Measurements from ENCODE around the gene ULK2. TPM values are rescaled to one million over a fixed set of nuclear protein-coding genes. Genes with fewer than 3 reads are reported as not detected.
"Not testable (repeated sequence)": the region's sequence is repeated elsewhere in the genome, so short reads cannot be mapped to it uniquely, and the experiment has no call there.

Gene ULK2
- total RNA-seq, 1 donor from 2014 or later: 17.7 TPM

- ATAC-seq: no peak
- intact Hi-C loops (cut with micrococcal nuclease): no loop called here
- DNase-seq: no peak
These were observed 95.6 kb downstream of the ULK2 start for GRCh38 chr17:19771971-19772630.

DNA sequence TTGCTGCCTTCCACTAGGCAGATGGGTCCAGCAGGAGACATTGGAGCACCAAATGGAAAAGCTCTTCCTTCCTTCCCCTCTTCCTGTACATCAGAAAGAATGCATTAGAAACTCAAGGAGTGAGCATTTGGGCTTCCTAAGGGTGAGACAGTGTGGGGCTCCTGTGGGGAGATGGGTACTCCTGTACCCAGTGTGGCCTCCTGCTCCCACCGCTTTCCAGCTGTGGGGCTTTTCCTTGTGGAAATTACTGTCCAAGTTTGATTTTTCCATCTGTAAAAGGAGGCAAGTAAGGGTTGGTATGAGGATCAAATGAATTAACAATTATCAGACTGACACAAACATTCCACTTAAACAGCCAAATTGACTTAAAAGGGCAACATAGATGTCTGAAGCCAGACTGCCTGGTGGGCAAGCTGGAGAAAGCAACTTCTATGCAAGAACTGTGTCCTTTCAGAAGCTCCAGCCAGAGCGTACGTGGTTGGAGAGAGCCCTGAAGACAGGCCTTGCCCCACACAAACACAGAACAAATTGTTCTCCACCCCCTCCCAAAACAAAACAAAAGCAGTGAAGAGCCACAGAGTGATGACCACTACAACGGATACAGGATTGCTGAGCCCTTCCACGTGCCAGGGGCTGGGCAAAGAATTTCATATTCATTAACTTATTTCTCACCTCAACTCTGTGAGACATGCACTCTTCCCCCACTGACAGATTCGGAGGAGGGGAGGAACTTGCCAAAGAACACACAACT, 96.6 kb downstream of the ULK2 start:
- ATAC-seq (no peak), DNase-seq (no peak)
- intact Hi-C loops (cut with micrococcal nuclease): no loop called here

DNA sequence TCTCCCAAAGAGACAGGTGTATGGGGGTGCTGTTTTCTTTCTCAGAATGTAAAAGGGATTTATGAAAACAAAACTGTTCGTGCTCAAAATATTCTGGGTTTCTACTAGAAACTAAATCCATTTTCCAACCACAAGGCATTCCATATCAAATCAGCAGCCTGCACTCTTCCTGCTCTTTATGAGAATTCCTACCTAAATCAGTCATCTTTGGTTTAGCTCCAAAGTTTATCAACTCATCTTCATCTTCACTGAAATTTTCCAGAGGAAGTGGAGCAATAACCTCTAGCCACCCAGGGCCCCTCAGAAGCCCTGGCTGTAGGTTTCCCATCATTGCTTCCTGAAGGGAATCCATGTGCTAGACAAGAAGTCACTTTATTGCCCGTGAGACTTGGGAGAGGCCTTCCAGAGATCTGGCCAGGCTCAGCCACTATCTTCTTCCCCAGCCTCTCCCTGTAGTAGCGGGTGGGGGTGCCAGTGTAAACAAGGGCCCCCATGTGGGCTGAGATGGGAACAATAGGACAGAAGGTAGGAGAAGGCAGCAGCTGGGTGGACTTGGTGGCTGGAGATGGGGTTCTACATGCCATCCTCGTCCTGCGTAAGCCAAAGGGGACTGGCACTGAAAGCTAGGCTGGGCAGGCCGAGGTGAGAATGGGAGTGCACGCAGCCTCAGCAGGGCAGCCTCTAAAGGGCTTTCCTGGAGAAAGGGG, 97.6 kb downstream of the ULK2 start:
- ATAC-seq: no peak
- intact Hi-C loops (cut with micrococcal nuclease): no loop called here
- no peak for DNase-seq

GRCh38 chr17:19768046-19768782, 99.5 kb downstream of the ULK2 start:
- ATAC-seq: no peak
- intact Hi-C loops (cut with micrococcal nuclease): no loop called here
- no peak for DNase-seq

GRCh38 chr17:19766421-19767270, 101.1 kb downstream of the ULK2 start:
- peak; percentile 92 for ATAC-seq
- intact Hi-C loops (cut with micrococcal nuclease): no loop called here
- DNase-seq: peak; percentile 90

DNA sequence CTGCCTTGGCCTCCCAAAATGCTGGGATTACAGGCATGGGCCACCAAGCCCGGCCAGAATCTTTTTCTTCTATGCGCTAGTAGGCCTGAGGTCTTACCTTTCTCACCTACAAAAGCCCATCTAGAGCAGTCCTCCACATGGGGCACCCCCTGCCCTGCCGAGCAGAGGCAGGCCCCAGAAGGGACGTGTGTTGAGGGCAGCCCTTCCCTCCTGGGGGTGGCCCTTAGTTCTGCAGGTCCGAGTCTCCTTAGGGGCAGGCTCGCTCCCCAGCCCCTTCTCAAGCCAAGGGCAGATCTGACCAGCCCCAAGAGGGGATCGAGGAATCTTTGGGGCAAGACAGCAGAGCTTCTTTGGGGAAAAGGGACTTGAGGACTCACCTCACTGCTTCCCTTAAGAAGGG, 101.7 kb downstream of the ULK2 start:
- ATAC-seq (no peak), DNase-seq (no peak)
- intact Hi-C loops (cut with micrococcal nuclease): no loop called here

GRCh38 chr17:19763991-19764390, 103.7 kb downstream of the ULK2 start:
- DNase-seq: not testable (repeated sequence)
- intact Hi-C loops (cut with micrococcal nuclease): loop anchor here (5.0 kb wide), 1 partner anchor 252 kb away; no protein-coding TSS in a partner anchor

DNA sequence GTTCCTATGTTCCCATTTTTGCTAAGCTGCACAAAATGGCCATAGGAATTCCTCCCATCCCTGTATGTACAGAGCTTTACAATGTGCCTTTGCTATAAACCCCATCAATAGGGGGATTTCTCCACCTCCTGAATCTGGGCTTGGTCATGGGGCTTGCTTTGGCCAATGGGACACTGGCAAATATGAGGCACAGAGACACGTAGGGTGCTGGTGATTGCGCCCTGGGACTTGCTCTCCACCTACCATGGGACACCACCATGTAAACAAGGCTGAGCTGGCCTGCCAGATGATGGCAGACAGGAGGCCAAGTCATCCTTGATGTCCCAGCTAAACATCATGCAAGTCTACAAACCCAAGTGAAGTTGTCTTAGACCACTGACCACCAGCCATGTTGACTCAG, 104.3 kb downstream of the ULK2 start:
- no peak for ATAC-seq
- intact Hi-C loops (cut with micrococcal nuclease): loop anchor here (5.0 kb wide), 1 partner anchor 251 kb away; no protein-coding TSS in a partner anchor
- no peak for DNase-seq

More at GRCh38 chr17:19763991-19764390, 103.7 kb downstream of the ULK2 start:
- not testable (repeated sequence) for ATAC-seq

DNA sequence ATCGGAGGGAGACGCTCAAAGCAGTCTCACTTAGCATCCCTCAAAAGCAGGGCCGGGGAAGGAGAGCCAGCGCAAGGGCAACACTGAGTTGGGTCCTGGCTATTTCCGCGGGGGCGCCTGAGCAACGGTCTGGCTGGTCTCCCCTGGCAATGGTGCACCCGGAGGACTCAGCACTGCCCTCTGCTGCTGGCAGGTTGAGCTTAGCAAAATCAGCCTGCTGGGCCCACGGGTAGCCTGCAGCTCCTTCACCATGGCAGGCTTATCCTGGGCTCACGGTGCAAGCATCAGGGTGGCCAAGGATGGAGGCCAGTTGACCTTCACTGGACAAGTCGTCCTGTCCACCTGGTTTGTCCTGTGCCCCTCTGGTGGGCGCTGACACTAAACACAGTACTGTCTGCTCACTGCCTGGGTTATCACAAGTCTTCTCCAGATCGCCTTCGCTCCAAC, 105.2 kb downstream of the ULK2 start:
- DNase-seq (peak; percentile 86), ATAC-seq (peak; percentile 78)
- intact Hi-C loops (cut with micrococcal nuclease): loop anchor here (5.0 kb wide), 1 partner anchor 250 kb away; no protein-coding TSS in a partner anchor

- no peak for DNase-seq
- no peak for ATAC-seq
- intact Hi-C loops (cut with micrococcal nuclease): loop anchor here (5.0 kb wide), 1 partner anchor 248 kb away; no protein-coding TSS in a partner anchor
These were observed 107.0 kb downstream of the ULK2 start for GRCh38 chr17:19760746-19761145.

- DNase-seq (no peak), ATAC-seq (no peak)
- intact Hi-C loops (cut with micrococcal nuclease): loop anchor here (5.0 kb wide), 1 partner anchor 248 kb away; no protein-coding TSS in a partner anchor
These were observed 107.9 kb downstream of the ULK2 start for GRCh38 chr17:19759568-19760549.

DNA sequence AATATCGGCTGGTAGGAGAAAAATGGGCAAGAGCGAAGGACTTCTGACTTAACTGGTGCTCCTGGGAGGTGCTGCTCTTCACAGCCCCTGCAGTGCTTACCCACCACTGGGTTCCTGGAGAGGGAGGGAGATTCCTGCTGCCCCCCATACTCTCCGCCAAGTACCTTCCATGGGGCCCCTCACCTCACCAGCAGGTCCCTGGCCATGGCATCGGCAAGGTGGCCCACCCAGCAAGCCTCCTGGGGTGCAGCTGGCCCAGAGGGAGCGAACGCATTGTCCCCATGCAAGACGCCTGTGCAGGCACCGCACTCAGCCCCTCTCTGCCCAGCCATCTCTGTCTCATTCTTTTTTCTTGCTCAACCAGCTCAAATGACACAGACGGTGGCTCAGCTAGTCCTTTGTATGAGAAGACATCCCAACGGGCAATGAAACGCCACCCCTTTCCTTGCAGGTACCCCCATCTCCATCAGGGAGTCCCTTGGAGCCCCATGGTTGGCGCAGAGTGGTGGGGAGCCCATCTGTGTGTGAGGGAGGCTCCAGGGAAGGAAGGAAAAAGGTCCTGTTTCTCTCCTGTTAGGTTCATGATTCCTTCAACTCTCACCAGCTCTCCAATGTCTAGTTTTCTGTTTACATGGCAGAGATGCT, 110.1 kb downstream of the ULK2 start:
- no peak for ATAC-seq
- no peak for DNase-seq
- intact Hi-C loops (cut with micrococcal nuclease): no loop called here

GRCh38 chr17:19756546-19756945, 111.2 kb downstream of the ULK2 start:
- DNase-seq (no peak), ATAC-seq (no peak)
- intact Hi-C loops (cut with micrococcal nuclease): no loop called here

- DNase-seq: no peak
- no peak for ATAC-seq
- intact Hi-C loops (cut with micrococcal nuclease): no loop called here
These were observed 111.8 kb downstream of the ULK2 start for GRCh38 chr17:19755821-19756510.

DNA sequence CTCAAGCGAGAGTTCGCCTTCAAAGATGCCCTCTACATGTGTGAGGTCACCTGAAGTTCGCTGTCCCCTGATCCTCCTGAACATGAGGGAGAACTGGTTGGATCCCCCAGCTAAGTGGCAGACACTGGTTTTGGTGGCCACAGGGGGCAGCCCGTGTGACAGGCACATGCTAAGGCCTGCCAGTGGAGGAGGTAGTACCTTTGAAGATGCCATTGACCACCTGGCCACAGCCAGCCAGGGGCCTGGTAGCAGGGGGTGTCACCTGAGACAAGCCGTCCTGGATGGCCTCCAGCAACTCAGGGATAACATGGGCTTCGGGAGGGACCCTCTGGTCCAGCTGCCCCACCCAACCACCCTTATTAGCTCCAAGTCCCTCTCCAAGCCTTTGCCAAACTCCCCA, 112.3 kb downstream of the ULK2 start:
- intact Hi-C loops (cut with micrococcal nuclease): no loop called here
- DNase-seq (no peak), ATAC-seq (no peak)
